Measurements from ENCODE around the gene DIP2B.
A peak's percentile ranks its signal among the peaks of the same experiment; 100 is the strongest.
"Not testable (repeated sequence)": the region's sequence is repeated elsewhere in the genome, so short reads cannot be mapped to it uniquely, and the experiment has no call there.

DIP2B gene

GRCh38 chr12:50518090-50518489, 13.3 kb downstream of the DIP2B start:
- FAIRE-seq (no peak), DNase-seq (ENCODE audit: low spot score) (no peak)

- FAIRE-seq (no peak), DNase-seq (ENCODE audit: low spot score) (no peak)
Observed at GRCh38 chr12:50519353-50519752, 14.6 kb downstream of the DIP2B start.

- no peak for DNase-seq (ENCODE audit: low spot score)
- FAIRE-seq: no peak
Observed at GRCh38 chr12:50520416-50521207, 15.8 kb downstream of the DIP2B start.

GRCh38 chr12:50521781-50522180, 17.0 kb downstream of the DIP2B start:
- not testable (repeated sequence) for DNase-seq (ENCODE audit: low spot score); FAIRE-seq

GRCh38 chr12:50523772-50524171, 19.0 kb downstream of the DIP2B start:
- DNase-seq (ENCODE audit: low spot score): no peak
- FAIRE-seq: no peak

GRCh38 chr12:50524621-50525020, 19.8 kb downstream of the DIP2B start:
- DNase-seq (ENCODE audit: low spot score): no peak

GRCh38 chr12:50525422-50525821, 20.6 kb downstream of the DIP2B start:
- FAIRE-seq: no peak
- no peak for DNase-seq (ENCODE audit: low spot score)

More at GRCh38 chr12:50524621-50525020, 19.8 kb downstream of the DIP2B start:
- FAIRE-seq: no peak

- DNase-seq (ENCODE audit: low spot score) (no peak), FAIRE-seq (no peak)
Observed at GRCh38 chr12:50527359-50527726, 22.6 kb downstream of the DIP2B start.

- FAIRE-seq: no peak
- DNase-seq (ENCODE audit: low spot score): no peak
Observed at GRCh38 chr12:50528800-50529199, 24.0 kb downstream of the DIP2B start.

GRCh38 chr12:50529345-50529744, 24.6 kb downstream of the DIP2B start:
- no peak for FAIRE-seq
- DNase-seq (ENCODE audit: low spot score): peak; percentile 40

- DNase-seq (ENCODE audit: low spot score) (no peak), FAIRE-seq (no peak)
Observed at GRCh38 chr12:50530532-50530931, 25.7 kb downstream of the DIP2B start.

- no peak for FAIRE-seq
- no peak for DNase-seq (ENCODE audit: low spot score)
Observed at GRCh38 chr12:50533203-50533584, 28.4 kb downstream of the DIP2B start.

- FAIRE-seq (no peak), DNase-seq (ENCODE audit: low spot score) (no peak)
Observed at GRCh38 chr12:50533971-50534370, 29.2 kb downstream of the DIP2B start.

GRCh38 chr12:50536831-50537537, 32.2 kb downstream of the DIP2B start:
- DNase-seq (ENCODE audit: low spot score) (no peak), FAIRE-seq (no peak)

GRCh38 chr12:50537538-50537919, 32.7 kb downstream of the DIP2B start:
- FAIRE-seq (peak; percentile 83), DNase-seq (ENCODE audit: low spot score) (peak; percentile 82)

GRCh38 chr12:50538182-50538581, 33.4 kb downstream of the DIP2B start:
- no peak for FAIRE-seq
- DNase-seq (ENCODE audit: low spot score): no peak

GRCh38 chr12:50541139-50541538, 36.4 kb downstream of the DIP2B start:
- no peak for DNase-seq (ENCODE audit: low spot score)
- no peak for FAIRE-seq

GRCh38 chr12:50542448-50542847, 37.7 kb downstream of the DIP2B start:
- DNase-seq (ENCODE audit: low spot score) (peak; percentile 86), FAIRE-seq (peak; percentile 68)

GRCh38 chr12:50543188-50543587, 38.4 kb downstream of the DIP2B start:
- DNase-seq (ENCODE audit: low spot score); FAIRE-seq: not testable (repeated sequence)

GRCh38 chr12:50545213-50545612, 40.4 kb downstream of the DIP2B start:
- DNase-seq (ENCODE audit: low spot score) (no peak), FAIRE-seq (no peak)

GRCh38 chr12:50545786-50546185, 41.0 kb downstream of the DIP2B start:
- no peak for FAIRE-seq

GRCh38 chr12:50546441-50547318, 41.9 kb downstream of the DIP2B start:
- FAIRE-seq: no peak

More at GRCh38 chr12:50545786-50546185, 41.0 kb downstream of the DIP2B start:
- DNase-seq (ENCODE audit: low spot score): no peak

More at GRCh38 chr12:50546441-50547318, 41.9 kb downstream of the DIP2B start:
- no peak for DNase-seq (ENCODE audit: low spot score)

All from RCC 7860 (cell line).